HL-60 (cell line): ENCODE measurements around the gene BMAL1.

Experiments
- GABPA ChIP-seq: IDR thresholded peaks from 2 replicates; pipeline ENCODE4 v1.6.1; 2012; ENCODE audit warnings: low read depth
- POLR2AphosphoS5 ChIP-seq: IDR thresholded peaks from 2 replicates; pipeline ENCODE4 v1.6.1; 2012; ENCODE audit warnings: low read depth
- REST ChIP-seq: IDR thresholded peaks from 2 replicates; pipeline ENCODE4 v1.6.1; 2012; ENCODE audit warnings: low read depth; ENCODE audit not compliant: insufficient replicate concordance
- TF ChIP-seq, protein P1 (sequence below): IDR thresholded peaks from one replicate; pipeline ENCODE4 v1.5.1; 2011; ENCODE audit warnings: low read length, control low read depth, inconsistent platforms; ENCODE audit not compliant: insufficient read depth

GRCh38 chr11:13297917-13298356 is 20.3 kb downstream of the BMAL1 start:
- TF ChIP-seq, protein P1, sequence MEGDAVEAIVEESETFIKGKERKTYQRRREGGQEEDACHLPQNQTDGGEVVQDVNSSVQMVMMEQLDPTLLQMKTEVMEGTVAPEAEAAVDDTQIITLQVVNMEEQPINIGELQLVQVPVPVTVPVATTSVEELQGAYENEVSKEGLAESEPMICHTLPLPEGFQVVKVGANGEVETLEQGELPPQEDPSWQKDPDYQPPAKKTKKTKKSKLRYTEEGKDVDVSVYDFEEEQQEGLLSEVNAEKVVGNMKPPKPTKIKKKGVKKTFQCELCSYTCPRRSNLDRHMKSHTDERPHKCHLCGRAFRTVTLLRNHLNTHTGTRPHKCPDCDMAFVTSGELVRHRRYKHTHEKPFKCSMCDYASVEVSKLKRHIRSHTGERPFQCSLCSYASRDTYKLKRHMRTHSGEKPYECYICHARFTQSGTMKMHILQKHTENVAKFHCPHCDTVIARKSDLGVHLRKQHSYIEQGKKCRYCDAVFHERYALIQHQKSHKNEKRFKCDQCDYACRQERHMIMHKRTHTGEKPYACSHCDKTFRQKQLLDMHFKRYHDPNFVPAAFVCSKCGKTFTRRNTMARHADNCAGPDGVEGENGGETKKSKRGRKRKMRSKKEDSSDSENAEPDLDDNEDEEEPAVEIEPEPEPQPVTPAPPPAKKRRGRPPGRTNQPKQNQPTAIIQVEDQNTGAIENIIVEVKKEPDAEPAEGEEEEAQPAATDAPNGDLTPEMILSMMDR, result no peak
- TF ChIP-seq POLR2AphosphoS5 (peak; percentile 90), REST (no peak), GABPA (0 out of 2 replicates have a peak, but pooled peaks have one; percentile 51)
